Liver (tissue), 9 donors: Measurements from ENCODE around the gene MYH14. TPM values are rescaled to one million over a fixed set of nuclear protein-coding genes. Genes with fewer than 3 reads are reported as not detected.
A peak's percentile ranks its signal among the peaks of the same experiment; 100 is the strongest.

ENCODE experiments used
- DNase-seq: peaks from one replicate; pipeline ENCODE4 v3.0.0-alpha.2; 2017; ENCODE audit warnings: low spot score
- H3K27ac ChIP-seq, 2 donors: one replicate each; pipeline ENCODE4 v1.7.0; 2013; ENCODE audit warnings: inconsistent platforms in 2 of 2, low read length in 2 of 2, control low read depth in 1 of 2, low read depth in 1 of 2, mild to moderate bottlenecking in 1 of 2
- H3K27me3 ChIP-seq, 4 donors: one replicate each; pipeline versions ENCODE4 v1.6.1 to v1.7.0; 2013; ENCODE audit warnings: low read length in 3 of 4, inconsistent platforms in 1 of 4, mild to moderate bottlenecking in 1 of 4, moderate library complexity in 1 of 4; ENCODE audit not compliant: control insufficient read depth in 4 of 4, insufficient read depth in 4 of 4
- H3K36me3 ChIP-seq, 4 donors: one replicate each; pipeline versions ENCODE4 v1.6.1 to v1.7.0; 2013; ENCODE audit warnings: low read length in 3 of 4, mild to moderate bottlenecking in 3 of 4, low read depth in 1 of 4, moderate library complexity in 1 of 4; ENCODE audit not compliant: control insufficient read depth in 4 of 4, insufficient read depth in 3 of 4
- H3K4me1 ChIP-seq, 4 donors: one replicate each; pipeline versions ENCODE4 v1.6.1 to v1.7.0; 2013; ENCODE audit warnings: low read length in 3 of 4, mild to moderate bottlenecking in 3 of 4, moderate library complexity in 1 of 4; ENCODE audit not compliant: control insufficient read depth in 4 of 4, insufficient read depth in 4 of 4
- H3K4me3 ChIP-seq, 3 donors: one replicate each; pipeline versions ENCODE4 v1.6.1 to v1.7.0; 2013; ENCODE audit warnings: low read length in 3 of 3, control low read depth in 1 of 3, low read depth in 1 of 3, mild to moderate bottlenecking in 1 of 3
- H3K9ac ChIP-seq, 2 donors: one replicate each; pipeline ENCODE4 v1.7.0; 2013; ENCODE audit warnings: low read length in 2 of 2, mild to moderate bottlenecking in 2 of 2, moderate library complexity in 2 of 2, control low read depth in 1 of 2, low read depth in 1 of 2
- H3K9me3 ChIP-seq, 4 donors: one replicate each; pipeline versions ENCODE4 v1.6.1 to v1.7.0; 2013; ENCODE audit warnings: low read length in 3 of 4; ENCODE audit not compliant: control insufficient read depth in 4 of 4
- CTCF ChIP-seq: fragments of 150-350 bp; IDR thresholded peaks from 2 replicates; pipeline ENCODE4 v1.5.1; 2017; ENCODE audit warnings: improper control_type of control experiment, low read depth, low read length; ENCODE audit not compliant: missing input control
- EGR1 ChIP-seq, 2 donors: IDR thresholded peaks; 2 replicates each; pipeline ENCODE4 v1.6.1; 2016 to 2018; ENCODE audit warnings: antibody characterized with exemption in 2 of 2, low read depth in 2 of 2
- FOXA1 ChIP-seq: IDR thresholded peaks from 2 replicates; pipeline ENCODE4 v1.6.1; 2016; ENCODE audit warnings: antibody characterized with exemption
- FOXA2 ChIP-seq: IDR thresholded peaks from 2 replicates; pipeline ENCODE4 v1.6.1; 2016; ENCODE audit warnings: antibody characterized with exemption
- HNF4A ChIP-seq, 2 donors: conservative IDR thresholded peaks; 2 replicates each; pipeline ENCODE4 v1.6.1; 2016; ENCODE audit warnings: antibody characterized with exemption in 2 of 2, mild to moderate bottlenecking in 2 of 2
- HNF4G ChIP-seq: IDR thresholded peaks from 2 replicates; pipeline ENCODE4 v1.6.1; 2016; ENCODE audit warnings: antibody characterized with exemption
- JUND ChIP-seq, 2 donors: IDR thresholded peaks; 2 replicates each; pipeline ENCODE4 v1.6.1; 2016; ENCODE audit warnings: antibody characterized with exemption in 2 of 2
- MAX ChIP-seq: IDR thresholded peaks from 2 replicates; pipeline ENCODE4 v1.6.1; 2016; ENCODE audit warnings: antibody characterized with exemption
- NR2F2 ChIP-seq: IDR thresholded peaks from 2 replicates; pipeline ENCODE4 v1.6.1; 2016; ENCODE audit warnings: antibody characterized with exemption
- REST ChIP-seq: IDR thresholded peaks from 2 replicates; pipeline ENCODE4 v1.6.1; 2016; ENCODE audit warnings: antibody characterized with exemption, mild to moderate bottlenecking
- RXRA ChIP-seq, 2 donors: IDR thresholded peaks; 2 replicates each; pipeline ENCODE4 v1.6.1; 2017 to 2018; ENCODE audit warnings: antibody characterized with exemption in 2 of 2, mild to moderate bottlenecking in 1 of 2
- SP1 ChIP-seq: IDR thresholded peaks from 2 replicates; pipeline ENCODE4 v1.6.1; 2018; ENCODE audit warnings: antibody characterized with exemption, mild to moderate bottlenecking
- TAF1 ChIP-seq: conservative IDR thresholded peaks from 2 replicates; pipeline ENCODE4 v1.6.1; 2016; ENCODE audit warnings: antibody characterized with exemption, mild to moderate bottlenecking
- YY1 ChIP-seq: IDR thresholded peaks from 2 replicates; pipeline ENCODE4 v1.6.1; 2016; ENCODE audit warnings: antibody characterized with exemption, mild to moderate bottlenecking
- ZBTB33 ChIP-seq: IDR thresholded peaks from 2 replicates; pipeline ENCODE4 v1.6.1; 2016; ENCODE audit warnings: antibody characterized with exemption
- WGBS: extraction: QIAGEN DNeasy Blood & Tissue Kit; methylation state at CpG from one replicate; pipeline ENCODE4 v1.1.7; 2013; 5-methylcytosine and 5-hydroxymethylcytosine counted together
- polyA plus RNA-seq, 2 donors: library from polyadenylated mRNA; stranded (reverse) in 1 of 2; unstranded in 1 of 2; fragments of 200-250 nt in 1 of 2; fragments of >200 nt in 1 of 2; fragmentation: Nextera tagmentation in 1 of 2; extraction: Ambion mirVana in 1 of 2; gene quantifications; one replicate each; pipeline versions ENCODE4 v1.2.1 to v1.2.3, GENCODE V29; 2013 to 2015
- total RNA-seq, 2 donors: library from RNA; depleted of rRNA; stranded (reverse); fragments of >200 nt; gene quantifications; one replicate each; pipeline ENCODE4 v1.2.3, GENCODE V29; 2014
- donor health status: healthy.
- donor health status: healthy.
- donor health status: healthy.
- donor health status: healthy.
- donor health status: healthy.

MYH14 gene
- total and polyA plus RNA-seq, 4 donors: 12.4 to 37.5 (median 25.5) TPM

- H3K9ac ChIP-seq: no peak overlapping the region
- DNase-seq: no peak
- peaks cover 0 to 3% (median 2%) of the 10 kb centered on the region in 4 donors for H3K36me3 ChIP-seq
- no peaks in the 10 kb centered on the region for H3K9me3 ChIP-seq
- H3K4me1 ChIP-seq: peaks cover 9 to 23% (median 18%) of the 10 kb centered on the region in 4 donors
- peaks cover 0 to 2% (median 0%) of the 10 kb centered on the region in 4 donors for H3K27me3 ChIP-seq
- peak overlapping the region; percentile 70 to 79 for H3K27ac ChIP-seq
- TF ChIP-seq SP1 (peak; percentile 22), ZBTB33 (no peak)
- peak overlapping the region; percentile 12 to 58 (median 54) for H3K4me3 ChIP-seq
- WGBS: 15% methylated on average over 12 of the region's 12 CpGs
Measured at GRCh38 chr19:50205681-50206138, 2.3 kb downstream of the MYH14 start.

GRCh38 chr19:50206191-50206590 lies 2.8 kb downstream of the MYH14 start:
- Histone ChIP-seq H3K27ac (peak overlapping the region; percentile 70 to 79), H3K9me3 (no peaks in the 10 kb centered on the region), H3K4me3 (no peak overlapping the region), H3K4me1 (peaks cover 9 to 23% (median 18%) of the 10 kb centered on the region in 4 donors), H3K9ac (no peak overlapping the region), H3K27me3 (peaks cover 0 to 2% (median 0%) of the 10 kb centered on the region in 4 donors), H3K36me3 (peaks cover 0 to 8% (median 4%) of the 10 kb centered on the region in 4 donors)
- DNase-seq: no peak
- TF ChIP-seq HNF4A (conservative IDR thresholded peaks at IDR 0.05) (peak; percentile 15 to 41), SP1 (peak; percentile 11), EGR1 (IDR thresholded peaks at IDR 0.05; ENCODE audit: low read depth in 2 of 2) (no peak)
- WGBS: 48% methylated on average over 6 of the region's 6 CpGs

GRCh38 chr19:50207730-50208129 lies 4.3 kb downstream of the MYH14 start:
- WGBS: 60% methylated on average over 2 of the region's 2 CpGs
- Histone ChIP-seq H3K36me3 (peaks cover 2 to 16% (median 8%) of the 10 kb centered on the region in 4 donors), H3K4me1 (peaks cover 9 to 23% (median 18%) of the 10 kb centered on the region in 4 donors), H3K4me3 (no peak overlapping the region), H3K27me3 (peaks cover 0 to 2% (median 0%) of the 10 kb centered on the region in 4 donors), H3K27ac (no peak overlapping the region), H3K9me3 (no peaks in the 10 kb centered on the region), H3K9ac (no peak overlapping the region)
- TF ChIP-seq YY1: no peak
- no peak for TF ChIP-seq REST
- no peak for TF ChIP-seq JUND (IDR thresholded peaks at IDR 0.05)
- no peak for TF ChIP-seq TAF1
- no peak for TF ChIP-seq FOXA2
- TF ChIP-seq NR2F2: no peak
- no peak for TF ChIP-seq RXRA (IDR thresholded peaks at IDR 0.05)
- no peak for TF ChIP-seq FOXA1
- no peak for TF ChIP-seq MAX
- TF ChIP-seq CTCF: no peak
- no peak for TF ChIP-seq HNF4G
- TF ChIP-seq ZBTB33: no peak
- no peak for DNase-seq
